Testis (tissue), 2 donors: ENCODE data around the gene TGFBI.

Source experiments
- POLR2A ChIP-seq: fragments of 450-650 bp; IDR thresholded peaks from one replicate; pipeline ENCODE4 v1.6.1; 2017; ENCODE audit warnings: antibody characterized with exemption, mild to moderate bottlenecking, moderate library complexity
- TF ChIP-seq, protein P1 (sequence below), 3 experiments: fragments of 450-650 bp in 2 of 3; fragments of 200-600 bp in 1 of 3; sonication (generic) in 1 of 3; IDR thresholded peaks; one replicate each; pipeline ENCODE4 v1.5.1; 2016 to 2019; ENCODE audit warnings: antibody characterized with exemption in 3 of 3, mild to moderate bottlenecking in 2 of 3, moderate library complexity in 1 of 3

DNA sequence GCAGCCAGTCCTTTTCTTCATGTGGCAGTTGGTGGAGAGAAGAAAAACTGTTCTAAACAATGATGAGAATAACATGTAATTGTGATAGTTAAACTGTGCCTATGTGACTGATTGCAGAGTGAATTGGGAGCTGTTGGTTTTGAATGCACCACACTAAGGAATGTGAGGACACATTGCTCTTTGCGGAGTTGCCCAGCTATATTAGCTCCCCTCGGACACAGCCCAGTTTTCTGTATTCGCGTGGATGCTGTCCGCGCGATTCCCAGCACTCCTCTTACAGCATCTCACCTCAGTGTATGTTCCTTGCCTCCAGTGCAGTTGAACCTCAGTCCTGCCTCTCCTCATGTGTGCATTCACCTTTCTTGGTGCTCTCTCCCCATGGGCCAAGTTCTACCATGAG lies 32.2 kb downstream of the TGFBI start:
- TF ChIP-seq POLR2A = no peak
- TF ChIP-seq, protein P1, sequence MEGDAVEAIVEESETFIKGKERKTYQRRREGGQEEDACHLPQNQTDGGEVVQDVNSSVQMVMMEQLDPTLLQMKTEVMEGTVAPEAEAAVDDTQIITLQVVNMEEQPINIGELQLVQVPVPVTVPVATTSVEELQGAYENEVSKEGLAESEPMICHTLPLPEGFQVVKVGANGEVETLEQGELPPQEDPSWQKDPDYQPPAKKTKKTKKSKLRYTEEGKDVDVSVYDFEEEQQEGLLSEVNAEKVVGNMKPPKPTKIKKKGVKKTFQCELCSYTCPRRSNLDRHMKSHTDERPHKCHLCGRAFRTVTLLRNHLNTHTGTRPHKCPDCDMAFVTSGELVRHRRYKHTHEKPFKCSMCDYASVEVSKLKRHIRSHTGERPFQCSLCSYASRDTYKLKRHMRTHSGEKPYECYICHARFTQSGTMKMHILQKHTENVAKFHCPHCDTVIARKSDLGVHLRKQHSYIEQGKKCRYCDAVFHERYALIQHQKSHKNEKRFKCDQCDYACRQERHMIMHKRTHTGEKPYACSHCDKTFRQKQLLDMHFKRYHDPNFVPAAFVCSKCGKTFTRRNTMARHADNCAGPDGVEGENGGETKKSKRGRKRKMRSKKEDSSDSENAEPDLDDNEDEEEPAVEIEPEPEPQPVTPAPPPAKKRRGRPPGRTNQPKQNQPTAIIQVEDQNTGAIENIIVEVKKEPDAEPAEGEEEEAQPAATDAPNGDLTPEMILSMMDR (IDR thresholded peaks at IDR 0.05) = no peak
